ENCODE measurements around the gene CSTPP1. TPM values are rescaled to one million over a fixed set of nuclear protein-coding genes. Genes with fewer than 3 reads are reported as not detected.
A peak's percentile ranks its signal among the peaks of the same experiment; 100 is the strongest.
"Not testable (repeated sequence)": the region's sequence is repeated elsewhere in the genome, so short reads cannot be mapped to it uniquely, and the experiment has no call there.

The CSTPP1 gene
- total RNA-seq, 1 donor from 2014 or later = 15.2 TPM

- no peak for DNase-seq (ENCODE audit: low read depth, low spot score)
Observed at GRCh38 chr11:46912526-46913150, 23.9 kb upstream of the CSTPP1 start.

- no peak for DNase-seq (ENCODE audit: low read depth, low spot score)
Observed at GRCh38 chr11:46913484-46913883, 23.1 kb upstream of the CSTPP1 start.

- DNase-seq (ENCODE audit: low read depth, low spot score) = no peak
Observed at GRCh38 chr11:46914363-46914762, 22.2 kb upstream of the CSTPP1 start.

- no peak for DNase-seq (ENCODE audit: low read depth, low spot score)
Observed at GRCh38 chr11:46914910-46915309, 21.7 kb upstream of the CSTPP1 start.

- DNase-seq (ENCODE audit: low read depth, low spot score) = no peak
Observed at GRCh38 chr11:46916286-46917108, 20.1 kb upstream of the CSTPP1 start.

GRCh38 chr11:46917109-46917761 lies 19.3 kb upstream of the CSTPP1 start:
- DNase-seq (ENCODE audit: low read depth, low spot score) = no peak

- DNase-seq (ENCODE audit: low read depth, low spot score) = no peak
Observed at GRCh38 chr11:46917762-46918082, 18.8 kb upstream of the CSTPP1 start.

- no peak for DNase-seq (ENCODE audit: low read depth, low spot score)
Observed at GRCh38 chr11:46918083-46918787, 18.3 kb upstream of the CSTPP1 start, which contains the start of gene LRP4. TSS of gene LRP4 (minus strand) at chr11:46918550. CDS start at chr11:46918379, 171 bp downstream.

GRCh38 chr11:46918788-46919513 lies 17.6 kb upstream of the CSTPP1 start:
- DNase-seq (ENCODE audit: low read depth, low spot score) = no peak

GRCh38 chr11:46920755-46921154 lies 15.8 kb upstream of the CSTPP1 start:
- peak; percentile 43 for DNase-seq (ENCODE audit: low read depth, low spot score)

GRCh38 chr11:46927928-46928327 lies 8.6 kb upstream of the CSTPP1 start:
- DNase-seq (ENCODE audit: low read depth, low spot score) = not testable (repeated sequence)

- DNase-seq (ENCODE audit: low read depth, low spot score) = not testable (repeated sequence)
Observed at GRCh38 chr11:46928701-46929100, 7.9 kb upstream of the CSTPP1 start.

- DNase-seq (ENCODE audit: low read depth, low spot score) = no peak
Observed at GRCh38 chr11:46930089-46930488, 6.5 kb upstream of the CSTPP1 start.

GRCh38 chr11:46942172-46942571 lies 5.6 kb downstream of the CSTPP1 start:
- DNase-seq (ENCODE audit: low read depth, low spot score) = no peak

- no peak for DNase-seq (ENCODE audit: low read depth, low spot score)
Observed at GRCh38 chr11:46944356-46945075, 8.0 kb downstream of the CSTPP1 start.

- no peak for DNase-seq (ENCODE audit: low read depth, low spot score)
Observed at GRCh38 chr11:46947399-46948077, 11.0 kb downstream of the CSTPP1 start.

GRCh38 chr11:46948378-46949131 lies 12.0 kb downstream of the CSTPP1 start:
- DNase-seq (ENCODE audit: low read depth, low spot score) = no peak

- DNase-seq (ENCODE audit: low read depth, low spot score) = no peak
Observed at GRCh38 chr11:46949297-46949696, 12.7 kb downstream of the CSTPP1 start.

- DNase-seq (ENCODE audit: low read depth, low spot score) = no peak
Observed at GRCh38 chr11:46951864-46952263, 15.3 kb downstream of the CSTPP1 start.
